ENCODE data around the gene LDHB.

GRCh38 chr12:21600196-21600595 is 57.4 kb downstream of the LDHB start:
- no peak for TF ChIP-seq POLR2A (IDR thresholded peaks at IDR 0.05; ENCODE audit: extremely low read depth, insufficient read length)
- no peak for TF ChIP-seq CTCF (IDR thresholded peaks at IDR 0.05; ENCODE audit: low read depth, low read length)

Measured in NB4 (cell line).